Measurements from ENCODE around the gene PTP4A2. TPM values are rescaled to one million over a fixed set of nuclear protein-coding genes. Genes with fewer than 3 reads are reported as not detected.

Gene PTP4A2
- polyA plus RNA-seq, 3 donors = 227 to 501 (median 294) TPM

DNA sequence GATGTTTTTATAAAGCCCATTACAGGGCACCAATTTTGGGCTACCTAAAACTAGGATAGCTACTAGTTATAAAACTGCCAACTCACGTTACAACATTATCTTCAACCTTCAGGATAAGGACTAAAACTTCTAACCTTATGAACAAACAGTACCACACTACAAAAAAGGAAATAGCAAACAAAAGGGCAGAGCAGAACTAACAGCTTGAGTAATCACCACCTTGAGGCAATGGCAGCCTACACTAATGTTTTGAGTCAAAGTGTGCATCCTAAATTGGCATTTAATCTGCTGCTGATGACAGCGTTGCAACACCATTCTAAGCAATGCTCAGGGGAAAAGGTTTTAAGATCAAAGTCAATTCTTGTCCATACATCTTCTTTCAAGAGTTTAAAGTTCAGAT, 27.2 kb downstream of the PTP4A2 start:
- DNase-seq = peak in 2 of 3 donors; percentile 42 to 54
- Mint-ChIP-seq H3K36me3 (peaks cover 81 to 97% of the 10 kb centered on the region in 2 donors), H3K4me1 (peaks cover 45% of the 10 kb centered on the region), H3K27me3 (ENCODE audit: low read depth in 3 of 3) (no peaks in the 10 kb centered on the region), H3K4me3 (peak overlapping the region in 1 of 2 donors; percentile 1), H3K27ac (peak overlapping the region in 6 of 7 donors; percentile 1 to 81 (median 52)), H3K9me3 (peaks cover 0 to 4% (median 0%) of the 10 kb centered on the region in 7 donors)
- Histone ChIP-seq H3K4me1 (ENCODE audit: control insufficient read depth in 1 of 2, insufficient read depth in 2 of 2, low read length in 2 of 2) (peaks cover 23 to 45% of the 10 kb centered on the region in 2 donors), H3K27ac (ENCODE audit: low read depth in 1 of 2, low read length in 2 of 2) (peak overlapping the region in 1 of 2 donors; percentile 50), H3K9ac (ENCODE audit: insufficient read depth, low read length, poor library complexity, severe bottlenecking) (no peak overlapping the region), H3K4me3 (replicated peaks in 1 of 3; ENCODE audit: low read depth in 2 of 3, low read length in 3 of 3) (no peak overlapping the region), H3K4me2 (replicated peaks; ENCODE audit: extremely low read depth, low read length, poor library complexity, severe bottlenecking) (no peak overlapping the region), H3K36me3 (replicated peaks in 1 of 2; ENCODE audit: control insufficient read depth in 1 of 2, insufficient read depth in 2 of 2, low read length in 2 of 2) (peaks cover 75 to 96% of the 10 kb centered on the region in 2 donors), H4K20me1 (ENCODE audit: insufficient read depth, low read length) (peaks cover 98% of the 10 kb centered on the region), H3K79me2 (ENCODE audit: insufficient read depth, low read length) (peaks cover 88% of the 10 kb centered on the region), H3K9me3 (replicated peaks in 1 of 2; ENCODE audit: control insufficient read depth in 1 of 2, insufficient read depth in 1 of 2, low read length in 2 of 2) (no peaks in the 10 kb centered on the region), H2AFZ (ENCODE audit: insufficient read depth, low read depth, low read length, poor library complexity, severe bottlenecking) (no peak overlapping the region), H3K27me3 (ENCODE audit: control insufficient read depth in 2 of 2, insufficient read depth in 2 of 2, low read length in 2 of 2) (no peaks in the 10 kb centered on the region)
- WGBS (ENCODE audit: insufficient coverage) = no CpG with 5 or more reads among the region's 2 CpGs
- intact Hi-C loops (cut with micrococcal nuclease) = no loop called here
- TF ChIP-seq, protein P1, sequence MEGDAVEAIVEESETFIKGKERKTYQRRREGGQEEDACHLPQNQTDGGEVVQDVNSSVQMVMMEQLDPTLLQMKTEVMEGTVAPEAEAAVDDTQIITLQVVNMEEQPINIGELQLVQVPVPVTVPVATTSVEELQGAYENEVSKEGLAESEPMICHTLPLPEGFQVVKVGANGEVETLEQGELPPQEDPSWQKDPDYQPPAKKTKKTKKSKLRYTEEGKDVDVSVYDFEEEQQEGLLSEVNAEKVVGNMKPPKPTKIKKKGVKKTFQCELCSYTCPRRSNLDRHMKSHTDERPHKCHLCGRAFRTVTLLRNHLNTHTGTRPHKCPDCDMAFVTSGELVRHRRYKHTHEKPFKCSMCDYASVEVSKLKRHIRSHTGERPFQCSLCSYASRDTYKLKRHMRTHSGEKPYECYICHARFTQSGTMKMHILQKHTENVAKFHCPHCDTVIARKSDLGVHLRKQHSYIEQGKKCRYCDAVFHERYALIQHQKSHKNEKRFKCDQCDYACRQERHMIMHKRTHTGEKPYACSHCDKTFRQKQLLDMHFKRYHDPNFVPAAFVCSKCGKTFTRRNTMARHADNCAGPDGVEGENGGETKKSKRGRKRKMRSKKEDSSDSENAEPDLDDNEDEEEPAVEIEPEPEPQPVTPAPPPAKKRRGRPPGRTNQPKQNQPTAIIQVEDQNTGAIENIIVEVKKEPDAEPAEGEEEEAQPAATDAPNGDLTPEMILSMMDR (IDR thresholded peaks at IDR 0.05) = no peak

DNA sequence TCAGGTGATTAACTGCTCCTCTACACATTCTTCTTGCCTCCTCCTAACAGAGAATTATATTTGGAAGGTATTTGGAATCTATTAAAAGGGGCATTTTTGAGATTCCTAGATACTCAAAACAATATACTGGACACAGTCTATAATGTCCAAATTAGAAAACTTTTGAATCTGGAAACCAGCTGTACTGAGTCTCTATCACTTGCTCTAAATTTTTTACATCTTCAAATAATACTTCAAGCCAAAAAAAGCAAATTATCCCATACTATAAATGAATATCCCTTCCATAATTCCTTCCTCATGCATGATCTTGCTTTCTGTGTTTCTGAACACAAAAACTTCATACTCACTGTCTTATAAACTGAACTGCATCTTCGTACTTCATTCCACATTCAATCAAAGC, 28.5 kb downstream of the PTP4A2 start:
- no peak overlapping the region for H3K27ac Mint-ChIP-seq
- intact Hi-C loops (cut with micrococcal nuclease) = loop anchor here (10.0 kb wide), 2 partner anchors 55 to 95 kb away; partner anchors contain the start of gene SPOCD1 (in 1 of the 2)
- no peak for DNase-seq
- H3K79me2 ChIP-seq (ENCODE audit: insufficient read depth, low read length) = peaks cover 76% of the 10 kb centered on the region
- H3K27me3 ChIP-seq (ENCODE audit: control insufficient read depth in 2 of 2, insufficient read depth in 2 of 2, low read length in 2 of 2) = no peaks in the 10 kb centered on the region
- H3K4me2 ChIP-seq (replicated peaks; ENCODE audit: extremely low read depth, low read length, poor library complexity, severe bottlenecking) = no peak overlapping the region
- TF ChIP-seq, protein P1 (IDR thresholded peaks at IDR 0.05) = no peak
- H3K4me3 Mint-ChIP-seq = no peak overlapping the region
- H3K27ac ChIP-seq (ENCODE audit: low read depth in 1 of 2, low read length in 2 of 2) = no peak overlapping the region
- peaks cover 36 to 57% of the 10 kb centered on the region in 2 donors for H3K4me1 ChIP-seq (ENCODE audit: control insufficient read depth in 1 of 2, insufficient read depth in 2 of 2, low read length in 2 of 2)
- H4K20me1 ChIP-seq (ENCODE audit: insufficient read depth, low read length) = peaks cover 98% of the 10 kb centered on the region
- peaks cover 77 to 88% of the 10 kb centered on the region in 2 donors for H3K36me3 Mint-ChIP-seq
- peaks cover 63 to 86% of the 10 kb centered on the region in 2 donors for H3K36me3 ChIP-seq (replicated peaks in 1 of 2; ENCODE audit: control insufficient read depth in 1 of 2, insufficient read depth in 2 of 2, low read length in 2 of 2)
- peaks cover 0 to 4% (median 0%) of the 10 kb centered on the region in 7 donors for H3K9me3 Mint-ChIP-seq
- H3K9me3 ChIP-seq (replicated peaks in 1 of 2; ENCODE audit: control insufficient read depth in 1 of 2, insufficient read depth in 1 of 2, low read length in 2 of 2) = no peaks in the 10 kb centered on the region
- H3K4me3 ChIP-seq (replicated peaks in 1 of 3; ENCODE audit: low read depth in 2 of 3, low read length in 3 of 3) = no peak overlapping the region
- no CpG with 5 or more reads among the region's 1 CpG for WGBS (ENCODE audit: insufficient coverage)
- H3K27me3 Mint-ChIP-seq (ENCODE audit: low read depth in 3 of 3) = no peaks in the 10 kb centered on the region
- H3K4me1 Mint-ChIP-seq = peaks cover 58% of the 10 kb centered on the region
- H3K9ac ChIP-seq (ENCODE audit: insufficient read depth, low read length, poor library complexity, severe bottlenecking) = no peak overlapping the region
- H2AFZ ChIP-seq (ENCODE audit: insufficient read depth, low read depth, low read length, poor library complexity, severe bottlenecking) = no peak overlapping the region

All from CD14-positive monocyte (primary cell).